Measurements from ENCODE around the gene TRIM3.

TRIM3 gene

DNA sequence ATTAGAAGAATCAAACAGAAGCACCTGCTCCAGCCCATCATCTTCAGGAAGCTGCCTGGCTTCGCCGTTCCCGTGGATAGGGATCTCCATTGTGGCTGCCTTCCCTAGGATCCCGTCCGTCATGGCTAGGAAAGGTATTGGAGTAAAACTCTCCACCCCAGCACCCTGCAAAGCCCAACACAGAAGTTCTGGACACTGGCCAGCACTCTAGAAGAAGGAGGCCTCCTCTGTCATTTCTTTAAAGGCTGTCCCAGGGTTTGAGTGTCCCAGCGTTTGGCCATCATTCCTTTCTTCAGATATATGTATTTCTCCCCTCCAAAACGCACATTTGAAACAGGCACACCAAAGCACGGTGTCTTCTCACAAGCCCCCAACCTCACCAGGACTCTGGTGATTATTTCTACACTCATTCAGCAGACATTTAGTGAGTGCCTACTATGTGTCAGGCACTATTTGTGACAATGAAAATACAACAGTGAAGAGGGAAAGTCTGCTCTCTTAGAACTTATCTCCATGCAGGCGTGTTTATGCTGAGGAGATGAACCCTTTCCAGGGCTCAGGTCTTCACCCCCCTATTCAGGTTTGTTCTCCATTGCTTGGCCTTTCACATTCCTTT is 6.7 kb upstream of the TRIM3 start:
- no peak for FAIRE-seq

DNA sequence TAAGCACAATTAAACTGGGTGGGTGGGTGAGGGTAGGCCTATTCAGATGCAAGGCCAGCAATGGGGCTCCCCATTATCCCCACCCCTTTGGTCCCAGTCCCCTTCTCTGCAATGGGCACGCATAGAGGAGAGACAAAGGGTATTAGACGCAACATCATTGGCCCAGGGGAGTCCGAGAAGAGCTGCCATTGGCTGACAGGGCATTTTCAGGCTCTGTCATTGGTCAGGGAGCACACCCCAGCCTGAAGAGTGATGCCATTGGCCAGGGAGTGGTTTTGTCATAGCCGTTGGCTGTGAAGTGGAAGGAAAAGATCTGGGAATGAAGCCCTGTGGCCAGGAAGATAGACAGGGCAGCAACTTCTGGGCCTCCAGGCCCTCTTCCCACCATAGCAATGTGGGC is 2.8 kb upstream of the TRIM3 start:
- FAIRE-seq, result no peak

GRCh38 chr11:6475936-6476335 is 2.2 kb upstream of the TRIM3 start:
- FAIRE-seq, result no peak

DNA sequence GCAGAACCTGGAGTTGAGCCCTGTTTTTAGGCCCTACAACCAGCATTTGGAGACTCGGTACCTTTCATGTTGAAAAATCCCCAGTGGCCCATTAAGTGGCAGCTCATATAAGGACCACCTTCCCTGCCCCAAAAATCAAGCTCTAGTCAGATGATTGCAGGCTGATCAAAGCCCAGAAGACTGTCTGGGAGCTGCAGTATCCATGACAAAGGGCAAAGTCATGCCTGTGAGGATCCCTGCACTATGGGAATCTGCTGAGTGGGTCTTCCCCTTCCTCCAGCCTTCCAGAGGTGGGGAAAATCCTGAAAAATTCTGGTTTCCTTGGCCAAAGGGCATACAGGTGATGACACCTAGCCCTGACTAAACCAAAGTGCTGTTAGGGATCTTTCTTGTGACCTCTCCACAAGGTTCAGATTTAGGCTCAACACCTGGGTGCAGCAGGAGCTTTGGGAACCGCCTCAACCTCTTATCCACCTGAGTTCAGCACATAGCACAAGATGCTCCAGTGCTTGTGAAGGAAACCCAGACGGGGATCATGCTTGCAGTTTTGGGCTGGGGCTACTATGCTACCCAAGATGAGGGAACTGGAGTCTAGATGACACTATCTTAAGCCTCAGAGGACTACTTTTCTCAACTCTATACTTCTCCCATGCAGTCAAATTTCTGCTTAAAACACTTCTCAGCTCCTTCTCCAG is 1.2 kb upstream of the TRIM3 start:
- no peak for FAIRE-seq

GRCh38 chr11:6474413-6474792 is 662 bp upstream of the TRIM3 start:
- FAIRE-seq, result no peak

GRCh38 chr11:6472934-6473333 is 807 bp downstream of the TRIM3 start:
- FAIRE-seq, result no peak

- FAIRE-seq, result no peak
These were observed 4.1 kb downstream of the TRIM3 start for GRCh38 chr11:6469599-6469998.

DNA sequence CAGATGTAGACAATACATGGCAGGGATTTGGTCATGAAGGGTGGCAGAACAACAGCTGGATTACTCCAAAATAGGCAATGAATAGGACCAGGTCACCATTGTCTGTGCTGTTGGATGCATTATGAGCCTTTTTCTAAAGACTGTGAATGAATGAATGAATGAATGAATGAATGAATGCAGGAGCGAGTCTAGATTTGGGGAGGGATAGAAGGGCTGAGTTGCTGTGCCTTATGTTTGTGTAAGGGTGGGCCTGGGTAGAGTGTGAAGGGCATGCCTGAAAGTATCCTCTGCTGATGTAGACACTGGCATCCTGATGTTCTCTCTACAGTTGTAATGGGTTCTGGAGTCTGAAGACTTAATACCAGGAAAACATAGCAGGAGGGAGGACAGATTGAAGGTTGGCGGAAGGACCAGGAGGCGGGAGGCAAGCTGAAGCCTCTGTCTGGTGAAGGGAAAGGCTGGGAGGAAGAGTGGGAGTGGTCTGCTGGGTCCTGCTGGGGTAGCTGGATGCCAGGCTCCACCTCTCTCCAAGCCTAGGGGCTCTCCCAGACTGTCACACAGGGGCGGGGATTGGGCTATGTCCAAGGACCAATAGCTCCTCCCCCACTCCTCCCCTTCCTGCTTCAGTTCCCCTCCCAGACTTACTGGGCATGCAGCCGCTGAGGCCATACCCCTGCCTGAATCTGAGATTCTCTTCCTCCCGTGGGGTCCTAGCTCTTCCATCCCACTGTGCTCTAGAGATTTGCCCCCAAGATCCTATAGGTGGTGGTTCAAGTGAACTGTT is 4.8 kb downstream of the TRIM3 start:
- no peak for FAIRE-seq

DNA sequence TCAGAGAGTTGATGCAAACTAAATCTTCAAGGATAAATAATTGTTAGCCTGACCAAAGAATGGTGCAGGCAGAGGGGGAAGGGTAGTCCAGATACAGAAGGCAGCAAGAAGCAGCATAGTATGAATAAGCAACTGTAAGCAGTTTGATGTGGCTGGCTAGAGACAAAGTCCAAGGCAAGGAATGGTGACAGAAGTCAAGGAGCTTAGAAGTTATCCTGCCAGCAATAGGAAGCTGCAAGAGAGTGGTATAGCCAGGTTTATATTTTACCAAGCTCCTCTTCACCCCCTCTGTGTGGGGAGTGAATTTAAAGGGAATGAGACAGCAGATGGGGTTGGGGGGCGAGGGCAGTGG is 14.7 kb downstream of the TRIM3 start:
- FAIRE-seq, result no peak

DNA sequence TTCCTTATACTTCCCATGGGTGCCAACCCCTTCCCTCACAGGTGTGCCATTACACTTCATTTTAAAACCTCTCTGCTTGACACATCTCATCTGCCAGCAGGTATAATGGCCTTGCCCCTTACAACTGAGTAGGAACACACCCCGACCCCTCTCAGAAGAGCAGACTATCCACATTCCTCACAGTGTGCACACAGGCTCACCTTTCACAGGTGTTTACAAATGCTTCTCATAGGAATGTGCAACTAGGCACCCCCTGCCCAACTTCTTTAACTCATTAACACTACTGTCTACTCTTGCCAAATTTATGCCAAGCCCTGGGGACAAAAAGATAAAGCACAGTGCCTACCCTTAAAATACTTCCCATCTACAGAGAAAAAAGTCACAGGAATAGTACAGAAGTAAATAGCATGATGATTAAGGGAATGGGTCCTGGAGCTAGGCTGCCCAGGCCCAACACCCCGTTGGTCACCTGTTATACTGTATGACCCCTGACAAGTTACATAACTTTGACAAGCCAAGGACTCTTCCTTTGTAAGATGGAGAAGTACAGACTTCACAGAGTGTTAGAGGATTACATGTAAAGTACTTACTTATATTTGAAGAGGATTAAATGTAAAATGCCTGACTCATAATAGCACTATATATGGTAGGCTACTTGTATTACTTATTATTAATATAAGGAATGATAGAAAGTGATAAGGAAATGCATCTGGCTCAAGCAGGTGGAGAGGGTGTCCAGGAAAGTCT is 15.2 kb downstream of the TRIM3 start:
- FAIRE-seq, result no peak

GRCh38 chr11:6457581-6458320 is 16.0 kb downstream of the TRIM3 start:
- FAIRE-seq, result no peak

- FAIRE-seq, result no peak
These were observed 17.2 kb downstream of the TRIM3 start for GRCh38 chr11:6456361-6457073.

DNA sequence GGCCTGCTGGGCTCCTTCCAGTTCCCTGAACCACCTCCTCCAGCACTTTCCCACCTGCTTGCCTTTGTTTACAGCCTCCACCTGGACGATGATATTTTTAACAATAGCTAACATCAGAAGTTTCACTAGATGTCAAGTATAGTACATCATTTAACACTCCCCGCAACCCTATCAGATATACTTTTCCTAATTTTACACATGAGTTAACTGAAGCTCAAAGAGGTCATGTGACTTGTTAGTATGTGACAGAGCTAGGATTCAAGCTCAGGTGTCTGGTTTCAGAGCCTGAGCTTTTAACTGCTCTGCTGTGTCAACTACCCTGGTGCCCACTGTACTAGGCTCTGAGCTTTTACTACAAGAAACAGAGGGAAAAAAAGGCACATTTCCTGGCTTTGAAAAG is 18.7 kb downstream of the TRIM3 start:
- no peak for FAIRE-seq

- no peak for FAIRE-seq
These were observed 20.6 kb downstream of the TRIM3 start for GRCh38 chr11:6453152-6453551.

DNA sequence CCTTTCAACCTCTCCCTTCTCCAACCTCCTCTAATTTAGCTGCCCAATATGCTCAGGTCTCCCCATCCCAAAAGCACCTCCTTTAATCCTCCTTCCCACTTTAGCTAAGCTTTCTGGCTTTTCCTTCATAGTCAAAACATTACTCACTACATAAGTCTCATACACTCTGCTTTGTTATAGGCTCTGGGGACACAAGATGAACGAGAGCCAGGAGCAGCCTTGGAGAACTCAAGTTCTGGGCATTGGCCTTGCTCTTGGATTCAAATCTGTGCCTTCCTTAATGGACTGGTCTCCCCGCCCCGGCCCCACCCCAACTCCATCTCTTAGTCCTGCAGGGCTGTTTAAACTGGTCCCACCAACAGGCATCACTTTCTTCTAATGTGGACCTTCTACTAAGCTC is 21.5 kb downstream of the TRIM3 start:
- no peak for FAIRE-seq

DNA sequence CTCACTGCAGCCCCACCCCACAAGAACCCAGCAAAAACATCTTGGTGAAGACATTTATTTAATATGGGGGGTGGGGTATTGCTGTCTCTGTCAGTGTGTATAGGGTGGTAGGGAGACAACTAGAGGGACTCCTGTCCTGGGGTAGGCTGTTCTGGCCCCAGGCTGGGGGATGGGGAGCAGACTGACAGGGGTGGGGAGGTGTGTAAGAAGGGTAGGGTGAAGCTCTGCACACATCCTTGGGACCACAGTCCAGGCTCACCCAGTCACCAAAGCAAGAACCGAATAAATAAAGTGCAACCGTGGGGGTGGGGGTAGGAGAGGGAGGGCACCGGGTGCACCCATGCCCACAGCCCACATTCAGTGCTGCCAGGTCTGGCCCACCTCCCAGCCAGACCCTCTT is 25.2 kb downstream of the TRIM3 start:
- FAIRE-seq, result no peak

GRCh38 chr11:6443269-6444003 is 30.3 kb downstream of the TRIM3 start:
- FAIRE-seq, result no peak

DNA sequence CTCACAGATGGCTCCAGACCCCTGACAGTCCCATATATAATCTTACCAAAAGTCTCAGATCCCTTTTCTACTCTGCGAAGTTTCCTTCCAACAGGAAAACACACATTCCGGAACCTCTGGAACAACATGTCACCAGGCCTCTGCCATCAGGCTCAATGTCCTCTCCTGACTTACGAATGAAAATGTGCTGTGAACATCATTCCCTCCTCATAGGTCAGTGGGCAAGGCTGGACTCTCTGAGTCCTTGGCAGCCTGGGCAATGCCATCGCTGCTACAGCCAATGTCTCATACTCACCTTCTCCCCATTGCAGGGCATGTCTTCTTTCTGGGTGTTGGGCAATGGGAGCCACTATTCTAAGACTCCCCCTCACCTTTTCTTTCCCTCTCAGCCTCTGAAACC is 31.3 kb downstream of the TRIM3 start:
- no peak for FAIRE-seq

- FAIRE-seq, result no peak
These were observed 32.8 kb downstream of the TRIM3 start, which contains the start of gene HPX for GRCh38 chr11:6440906-6441358. TSS of gene HPX (minus strand) at chr11:6440987. CDS start at chr11:6440963, 24 bp downstream.

GRCh38 chr11:6438979-6439571 is 34.7 kb downstream of the TRIM3 start:
- FAIRE-seq, result no peak

DNA sequence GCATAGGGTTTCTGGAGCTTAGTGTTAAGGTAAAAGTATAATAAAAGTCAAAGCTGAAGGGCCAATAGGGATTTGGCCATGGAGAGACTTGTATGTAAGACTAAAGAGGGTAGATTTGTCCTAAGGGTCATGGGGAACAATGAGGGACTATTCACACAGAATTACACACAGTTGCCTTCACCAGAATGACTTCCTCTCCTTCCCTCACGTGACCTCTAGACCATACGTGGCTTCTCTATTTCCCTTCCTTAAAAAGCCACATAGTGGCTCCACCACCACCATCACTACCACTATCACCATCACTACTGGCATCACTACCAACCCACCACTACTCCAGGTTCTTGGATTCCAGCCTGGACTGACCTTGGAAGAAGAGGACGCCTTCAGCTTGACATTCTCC is 35.7 kb downstream of the TRIM3 start:
- FAIRE-seq, result no peak

All from endometrium (tissue), 2 donors.